ENCODE results near the gene ATP9A.
"Not testable (repeated sequence)": the region's sequence is repeated elsewhere in the genome, so short reads cannot be mapped to it uniquely, and the experiment has no call there.

Gene ATP9A

DNA sequence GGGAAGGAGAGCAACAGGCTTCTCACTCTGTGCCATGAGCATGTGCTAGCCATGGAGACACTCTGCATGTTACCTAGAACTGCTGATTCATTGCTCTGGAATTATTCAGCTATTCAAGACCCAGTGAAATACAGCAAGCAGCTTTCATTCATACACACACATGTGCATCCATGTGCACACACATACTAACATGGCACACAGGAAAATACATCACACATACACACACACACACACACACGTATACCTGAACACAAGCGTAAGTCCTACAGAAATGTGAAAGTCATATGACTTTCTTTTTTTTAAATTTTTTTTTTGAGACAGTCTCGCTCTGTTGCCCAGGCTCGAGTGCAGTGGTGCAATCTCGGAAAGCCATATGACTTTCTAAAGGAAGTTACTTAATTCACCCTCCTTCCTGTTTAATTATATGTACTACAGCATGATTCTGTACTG is 117.5 kb downstream of the ATP9A start:
- no peaks in the 10 kb centered on the region; a peak in 1 of 22 replicates for H3K36me3 ChIP-seq
- peak in 9 of 11 experiments; percentile 46 to 95 (median 69); a peak in 12 of 22 replicates for TF ChIP-seq Cebpa-rat (IDR thresholded peaks at IDR 0.05)
- peak overlapping the region; percentile 48 to 96 (median 91); a peak in 21 of 22 replicates for H3K27ac ChIP-seq
- no peaks in the 10 kb centered on the region for H3K27me3 ChIP-seq
- H4K20me1 ChIP-seq, result no peaks in the 10 kb centered on the region
- peak overlapping the region; percentile 51 to 87 (median 67) for H3K4me2 ChIP-seq
- H3K4me1 ChIP-seq, result peaks cover 49 to 87% (median 68%) of the 10 kb centered on the region in 10 experiments
- H3K4me3 ChIP-seq, result no peak overlapping the region
- H3K9me3 ChIP-seq (replicated peaks in 1 of 11), result no peaks in the 10 kb centered on the region
- peak overlapping the region in 10 of 11 experiments; percentile 15 to 82 (median 70); a peak in 17 of 22 replicates for H3K9ac ChIP-seq

DNA sequence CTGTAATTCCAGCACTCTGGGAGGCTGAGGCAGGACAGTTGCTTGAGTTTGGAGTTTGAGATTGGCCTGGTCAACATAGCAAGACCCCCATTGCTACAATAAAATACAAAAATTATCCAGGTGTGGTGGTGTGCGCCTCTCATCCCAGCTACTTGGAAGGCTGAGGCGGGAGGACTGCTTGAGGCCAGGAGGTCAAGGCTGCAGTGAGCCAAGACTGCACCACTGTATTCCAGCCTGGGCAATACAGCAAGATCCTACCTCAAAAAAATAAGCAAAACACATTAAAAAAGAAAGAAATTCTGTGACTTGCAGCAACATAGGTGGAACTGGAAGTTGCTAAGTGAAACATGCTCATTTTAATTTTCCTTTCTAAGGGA is 119.6 kb downstream of the ATP9A start:
- Histone ChIP-seq H3K4me1 (peaks cover 48 to 71% (median 64%) of the 10 kb centered on the region in 10 experiments), H3K9ac (peak overlapping the region in 4 of 11 experiments; percentile 68 to 82 (median 76); a peak in 9 of 22 replicates), H3K4me3 (no peak overlapping the region), H3K9me3 (replicated peaks in 1 of 11) (no peaks in the 10 kb centered on the region), H3K36me3 (no peaks in the 10 kb centered on the region), H3K27me3 (no peaks in the 10 kb centered on the region), H3K27ac (peak overlapping the region in 9 of 11 experiments; percentile 77 to 96 (median 92); a peak in 18 of 22 replicates), H4K20me1 (no peaks in the 10 kb centered on the region), H3K4me2 (peak overlapping the region; percentile 51 to 87 (median 67); a peak in 21 of 22 replicates)
- no peak for TF ChIP-seq Cebpa-rat (IDR thresholded peaks at IDR 0.05)

DNA sequence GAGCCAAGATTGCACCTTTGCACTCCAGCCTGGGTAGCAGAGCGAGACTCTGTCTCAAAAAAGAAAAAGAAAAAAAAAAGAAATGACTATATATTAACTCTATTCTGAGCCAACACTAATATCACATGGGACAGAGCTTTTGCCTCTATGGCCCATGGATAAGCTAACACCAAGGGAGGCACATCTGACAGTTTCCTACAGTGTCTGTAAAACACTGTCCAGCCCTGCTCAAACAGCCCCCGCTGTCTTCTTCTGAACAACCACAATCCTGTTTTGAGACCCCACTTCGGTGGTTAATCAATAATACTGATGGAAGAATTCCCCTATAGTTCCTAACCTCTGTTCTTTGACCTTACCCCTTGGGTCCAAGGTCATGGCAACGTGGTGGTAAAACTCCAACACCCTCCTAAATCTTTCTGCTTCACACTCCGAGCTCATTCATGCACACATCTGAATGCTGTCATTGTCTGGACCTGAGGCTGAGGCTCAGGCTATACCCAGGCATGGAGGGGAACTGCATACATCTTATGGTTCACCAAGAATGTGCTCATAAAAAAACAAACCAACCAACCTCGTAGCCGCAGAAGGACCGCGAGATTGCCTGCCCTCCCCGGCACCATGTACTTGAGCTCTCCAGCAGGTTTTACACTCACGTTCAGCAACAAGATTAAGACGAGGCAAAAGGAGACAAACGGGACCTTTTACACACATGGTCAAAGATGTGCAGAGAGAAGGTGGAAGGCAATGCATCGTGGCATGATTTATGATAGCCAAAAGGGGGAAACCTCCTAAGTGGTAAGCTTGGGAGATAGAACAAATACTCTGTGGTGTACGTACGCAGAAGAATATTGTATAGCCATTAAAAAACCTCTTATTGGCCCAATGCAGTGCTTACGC is 120.3 kb downstream of the ATP9A start:
- no peaks in the 10 kb centered on the region for H3K36me3 ChIP-seq
- peak overlapping the region in 9 of 11 experiments; percentile 25 to 87 (median 64); a peak in 11 of 22 replicates for H3K4me2 ChIP-seq
- H3K27me3 ChIP-seq, result no peaks in the 10 kb centered on the region
- H3K9ac ChIP-seq, result no peak overlapping the region
- no peaks in the 10 kb centered on the region for H3K9me3 ChIP-seq (replicated peaks in 1 of 11)
- H3K27ac ChIP-seq, result peak overlapping the region in 7 of 11 experiments; percentile 13 to 96 (median 92); a peak in 12 of 22 replicates
- TF ChIP-seq Cebpa-rat (IDR thresholded peaks at IDR 0.05), result no peak
- peaks cover 42 to 69% (median 58%) of the 10 kb centered on the region in 10 experiments for H3K4me1 ChIP-seq
- no peaks in the 10 kb centered on the region for H4K20me1 ChIP-seq
- no peak overlapping the region for H3K4me3 ChIP-seq

DNA sequence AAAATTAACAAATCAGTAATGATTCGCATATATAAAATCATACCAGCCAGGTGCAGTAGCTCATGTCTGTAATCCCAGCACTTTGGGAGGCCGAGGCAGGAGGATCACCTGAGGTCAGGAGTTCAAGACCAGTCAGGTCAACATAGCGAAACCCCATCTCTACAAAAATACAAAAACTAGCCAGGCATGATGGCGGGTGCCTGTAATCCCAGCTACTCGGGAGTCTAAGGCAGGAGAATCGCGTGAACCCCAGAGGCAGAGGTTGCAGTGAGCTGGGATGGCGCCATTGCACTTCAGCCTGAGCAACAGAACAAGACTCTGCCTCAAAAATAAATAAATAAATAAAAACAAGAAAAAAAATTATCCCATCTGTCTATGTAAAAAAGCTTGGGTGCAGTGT is 124.4 kb downstream of the ATP9A start:
- not testable (repeated sequence) for H3K27me3 ChIP-seq

DNA sequence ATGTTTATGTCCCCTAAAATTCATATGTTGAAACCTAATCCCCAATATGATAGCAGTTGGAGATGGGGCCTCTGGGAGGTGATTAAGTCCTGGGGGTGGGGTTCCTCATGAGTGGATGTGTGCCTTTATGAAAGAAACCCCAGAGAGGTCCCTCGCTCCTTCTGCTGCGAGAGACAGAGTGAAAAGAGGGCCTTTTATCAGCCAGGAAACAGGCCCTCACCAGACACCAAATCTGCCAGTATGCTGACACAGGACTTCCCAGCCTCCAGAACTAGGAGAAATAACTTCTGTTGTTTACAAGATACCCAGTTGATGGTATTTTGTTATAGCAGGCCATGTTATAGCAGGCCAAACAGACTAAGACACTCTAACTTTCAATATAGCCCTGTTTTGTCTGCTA is 124.8 kb downstream of the ATP9A start:
- Histone ChIP-seq H3K4me3 (no peak overlapping the region), H3K9ac (0 out of 22 replicates have a peak overlapping the region, but pooled peaks of 1 of the 11 experiments have one; percentile 3), H3K27ac (peak overlapping the region in 5 of 11 experiments; percentile 8 to 55 (median 38); a peak in 5 of 22 replicates), H3K27me3 (no peaks in the 10 kb centered on the region), H3K9me3 (replicated peaks in 1 of 11) (no peaks in the 10 kb centered on the region), H3K4me2 (peak overlapping the region in 2 of 11 experiments; percentile 39 to 44; a peak in 5 of 22 replicates), H3K36me3 (no peaks in the 10 kb centered on the region), H4K20me1 (no peaks in the 10 kb centered on the region), H3K4me1 (peaks cover 0 to 45% (median 24%) of the 10 kb centered on the region in 10 experiments; a peak in 19 of 20 replicates)
- TF ChIP-seq Cebpa-rat (IDR thresholded peaks at IDR 0.05), result no peak

More for the DNA sequence above, 124.4 kb downstream of the ATP9A start:
- H4K20me1 ChIP-seq; H3K36me3 ChIP-seq; H3K9ac ChIP-seq; H3K4me3 ChIP-seq; H3K9me3 ChIP-seq (replicated peaks in 1 of 11): not testable (repeated sequence)
- peak overlapping the region in 2 of 11 experiments; percentile 38 to 55; a peak in 3 of 22 replicates for H3K27ac ChIP-seq
- peak overlapping the region in 2 of 11 experiments; percentile 39 to 44; a peak in 3 of 22 replicates for H3K4me2 ChIP-seq
- H3K4me1 ChIP-seq, result peaks cover 4 to 49% (median 28%) of the 10 kb centered on the region in 10 experiments

DNA sequence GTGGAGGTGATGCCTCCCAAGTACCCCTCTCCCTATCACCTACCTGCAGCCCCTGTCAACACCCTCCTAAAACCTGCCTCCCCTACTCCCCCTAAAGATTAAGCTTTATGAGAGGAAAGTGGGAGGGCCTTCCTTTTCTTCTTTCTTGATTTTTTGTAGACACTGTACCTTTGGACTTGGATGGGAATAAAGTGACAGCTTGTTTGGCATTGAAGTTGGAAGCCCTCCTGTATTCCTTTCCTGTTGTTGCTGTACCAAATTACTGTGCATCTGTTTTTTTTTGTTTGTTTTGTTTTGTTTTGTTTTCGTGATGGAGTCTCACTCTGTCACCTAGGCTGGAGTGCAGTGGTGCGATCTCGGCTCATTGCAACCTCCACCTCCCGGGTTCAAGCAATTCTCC is 126.3 kb downstream of the ATP9A start:
- Histone ChIP-seq H3K27ac (no peak overlapping the region), H3K4me3 (no peak overlapping the region), H3K4me1 (peaks cover 0 to 32% (median 13%) of the 10 kb centered on the region in 10 experiments; a peak in 14 of 20 replicates), H3K9ac (no peak overlapping the region), H4K20me1 (no peaks in the 10 kb centered on the region; a peak in 1 of 22 replicates), H3K27me3 (no peaks in the 10 kb centered on the region), H3K4me2 (no peak overlapping the region), H3K9me3 (replicated peaks in 1 of 11) (no peaks in the 10 kb centered on the region), H3K36me3 (no peaks in the 10 kb centered on the region)
- no peak for TF ChIP-seq Cebpa-rat (IDR thresholded peaks at IDR 0.05)

DNA sequence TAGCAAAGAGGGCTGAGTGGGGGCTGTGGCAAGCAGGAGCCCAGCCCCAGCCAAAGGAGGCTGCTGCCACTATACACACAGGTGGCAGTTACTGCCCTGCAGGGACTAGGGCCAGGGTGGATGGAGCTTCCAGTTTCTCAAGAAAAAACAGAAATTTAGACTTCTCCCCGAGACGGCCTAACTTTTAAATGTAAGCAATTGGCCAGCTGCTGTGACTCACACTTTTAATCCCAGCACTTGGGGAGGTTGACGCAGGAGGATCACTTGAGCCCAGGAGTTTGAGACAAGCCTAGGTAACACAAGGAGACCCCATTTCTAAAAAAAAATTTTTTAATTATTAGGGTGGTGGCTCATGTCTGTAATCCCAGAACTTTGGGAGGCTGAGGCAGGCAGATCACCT is 127.4 kb downstream of the ATP9A start:
- H3K27ac ChIP-seq, result peak overlapping the region in 8 of 11 experiments; percentile 9 to 54 (median 34); a peak in 9 of 22 replicates
- no peaks in the 10 kb centered on the region for H3K9me3 ChIP-seq (replicated peaks in 1 of 11)
- H3K9ac ChIP-seq, result peak overlapping the region in 3 of 11 experiments; percentile 6 to 15 (median 10); a peak in 2 of 22 replicates
- peaks cover 0 to 24% (median 8%) of the 10 kb centered on the region in 10 experiments; a peak in 16 of 20 replicates for H3K4me1 ChIP-seq
- 0 out of 22 replicates have a peak overlapping the region, but pooled peaks of 1 of the 11 experiments have one; percentile 10 for H3K4me2 ChIP-seq
- H3K36me3 ChIP-seq, result no peaks in the 10 kb centered on the region; a peak in 1 of 22 replicates
- no peak overlapping the region for H3K4me3 ChIP-seq
- TF ChIP-seq Cebpa-rat (IDR thresholded peaks at IDR 0.05), result no peak
- H4K20me1 ChIP-seq, result no peaks in the 10 kb centered on the region; a peak in 1 of 22 replicates
- no peaks in the 10 kb centered on the region for H3K27me3 ChIP-seq

DNA sequence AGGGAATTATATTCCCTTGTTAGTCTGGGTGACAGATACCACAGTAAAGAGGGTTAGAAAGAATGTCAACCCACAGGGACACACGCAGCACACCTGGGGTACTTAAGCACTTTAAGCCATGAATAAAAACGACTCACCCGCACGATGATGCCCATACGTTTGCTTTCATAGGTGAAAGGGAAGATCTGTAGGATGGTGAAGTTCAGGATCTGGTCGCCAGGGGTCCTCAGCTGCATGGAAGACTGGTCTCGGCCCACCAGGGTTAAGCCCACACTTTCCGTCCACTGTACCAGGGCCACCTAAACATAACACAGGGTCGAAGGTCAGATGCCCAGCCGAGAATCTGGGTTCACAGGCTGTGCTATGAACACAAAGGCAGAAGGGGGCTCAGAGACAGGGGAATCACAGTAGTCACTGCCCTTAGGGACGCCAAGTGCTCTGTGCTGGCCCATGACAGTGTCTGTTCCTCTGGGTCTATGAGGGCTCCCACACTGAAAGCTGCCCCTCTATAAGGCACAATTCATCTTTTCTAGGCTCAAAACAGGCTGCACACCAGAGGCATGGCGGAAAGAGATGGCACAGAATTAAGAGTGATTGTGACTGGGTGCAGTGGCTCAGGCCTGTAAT is 128.9 kb downstream of the ATP9A start:
- no peak for TF ChIP-seq Cebpa-rat (IDR thresholded peaks at IDR 0.05)
- no peak overlapping the region for H3K4me3 ChIP-seq
- H3K9me3 ChIP-seq (replicated peaks in 1 of 11), result no peaks in the 10 kb centered on the region; a peak in 1 of 22 replicates
- no peaks in the 10 kb centered on the region; a peak in 1 of 22 replicates for H4K20me1 ChIP-seq
- H3K27me3 ChIP-seq, result 0 out of 22 replicates have a peak, but pooled peaks cover 0 to 1% (median 0%) of the 10 kb centered on the region in 11 experiments
- peak overlapping the region in 4 of 11 experiments; percentile 32 to 54 (median 47); a peak in 6 of 22 replicates for H3K27ac ChIP-seq
- H3K9ac ChIP-seq, result 0 out of 22 replicates have a peak overlapping the region, but pooled peaks of 1 of the 11 experiments have one; percentile 26
- peaks cover 6 to 27% (median 17%) of the 10 kb centered on the region in 10 experiments for H3K4me1 ChIP-seq
- peak overlapping the region in 2 of 11 experiments; percentile 13 to 28; a peak in 4 of 22 replicates for H3K4me2 ChIP-seq
- no peaks in the 10 kb centered on the region; a peak in 1 of 22 replicates for H3K36me3 ChIP-seq
